Epithelial cell of alveolus of lung (primary cell): ENCODE data around the gene WDR75. TPM values are rescaled to one million over a fixed set of nuclear protein-coding genes. Genes with fewer than 3 reads are reported as not detected.

ENCODE experiments used
- total RNA-seq: library from RNA; depleted of rRNA; stranded (reverse); fragments of >200 nt; gene quantifications from 2 replicates; pipeline ENCODE4 v1.2.1, GENCODE V29; 2015

WDR75 gene
- 37.3 and 37.9 TPM in 2 replicates for total RNA-seq

DNA sequence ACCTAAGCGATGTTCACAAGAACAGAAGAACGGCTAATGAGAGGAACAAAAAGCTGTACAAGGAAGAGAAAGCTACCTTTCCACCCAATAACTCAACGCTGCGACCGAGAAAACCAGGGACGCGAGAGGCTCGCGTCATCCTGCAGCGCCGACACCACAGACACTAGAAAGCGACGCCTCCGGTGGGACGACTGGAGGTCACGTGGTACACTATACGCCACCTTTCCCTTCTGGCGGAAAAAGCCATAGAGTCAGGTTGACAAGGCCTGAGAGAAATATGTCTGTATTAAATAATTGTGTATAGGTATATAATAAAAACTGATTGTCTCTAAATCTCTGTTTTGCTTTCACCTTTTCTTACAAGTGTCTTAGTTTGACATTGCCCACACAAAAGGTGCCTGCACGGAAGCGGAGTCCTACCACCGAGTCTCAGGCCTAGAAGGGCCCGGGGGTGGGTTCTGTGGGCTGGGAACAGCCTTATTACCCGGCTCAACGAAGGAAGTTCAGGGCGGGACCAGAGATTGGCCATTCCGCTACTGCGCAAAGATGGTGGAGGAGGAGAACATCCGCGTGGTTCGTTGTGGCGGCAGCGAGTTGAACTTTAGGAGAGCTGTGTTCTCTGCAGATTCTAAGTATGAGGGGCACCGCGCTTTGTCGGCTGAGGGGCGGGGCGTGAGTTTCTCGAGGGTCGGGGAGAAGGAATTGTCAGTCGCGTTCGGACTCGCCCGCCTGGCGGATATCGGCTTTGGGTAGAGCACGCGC is at the start of gene WDR75:
Gene WDR75 (plus strand): TSS at position 528 of the 762 bp plus-strand sequence. CDS start 19 bp downstream, at position 547.

Other genes starting within 250 kb of the WDR75 start
- gene SLC40A1, start 139.3 kb downstream of the WDR75 start, total RNA-seq, result 2.3 and 21.2 TPM in 2 replicates
- gene ASNSD1, start 220.0 kb downstream of the WDR75 start, total RNA-seq, result 40.1 and 45.5 TPM in 2 replicates
- 1.2 and 2.1 TPM in 2 replicates for gene ANKAR, start 233.2 kb downstream of the WDR75 start, total RNA-seq